Measurements from ENCODE around the gene GABPA.
"Not testable (repeated sequence)": the region's sequence is repeated elsewhere in the genome, so short reads cannot be mapped to it uniquely, and the experiment has no call there.

GABPA gene

GRCh38 chr21:25759573-25759972, 24.8 kb downstream of the GABPA start:
- no peaks in the 10 kb centered on the region for H3K27me3 Mint-ChIP-seq
- no peaks in the 10 kb centered on the region for H3K9me3 Mint-ChIP-seq
- peaks cover 94% of the 10 kb centered on the region for H3K36me3 Mint-ChIP-seq (ENCODE audit: low read depth)
- intact Hi-C loops (cut with micrococcal nuclease): no loop called here
- H3K4me3 Mint-ChIP-seq: no peak overlapping the region
- no peak overlapping the region for H3K27ac Mint-ChIP-seq
- H3K4me1 Mint-ChIP-seq (ENCODE audit: low read depth): no peaks in the 10 kb centered on the region

GRCh38 chr21:25760061-25760460, 25.3 kb downstream of the GABPA start:
- Mint-ChIP-seq H3K4me3 (no peak overlapping the region), H3K27me3 (no peaks in the 10 kb centered on the region), H3K36me3 (ENCODE audit: low read depth) (peaks cover 92% of the 10 kb centered on the region), H3K27ac (no peak overlapping the region), H3K4me1 (ENCODE audit: low read depth) (no peaks in the 10 kb centered on the region), H3K9me3 (no peaks in the 10 kb centered on the region)
- intact Hi-C loops (cut with micrococcal nuclease): no loop called here

GRCh38 chr21:25760677-25761076, 25.9 kb downstream of the GABPA start:
- Mint-ChIP-seq H3K36me3 (ENCODE audit: low read depth) (peaks cover 92% of the 10 kb centered on the region), H3K4me3 (no peak overlapping the region), H3K9me3 (no peaks in the 10 kb centered on the region), H3K4me1 (ENCODE audit: low read depth) (no peaks in the 10 kb centered on the region), H3K27me3 (no peaks in the 10 kb centered on the region), H3K27ac (no peak overlapping the region)
- intact Hi-C loops (cut with micrococcal nuclease): no loop called here

DNA sequence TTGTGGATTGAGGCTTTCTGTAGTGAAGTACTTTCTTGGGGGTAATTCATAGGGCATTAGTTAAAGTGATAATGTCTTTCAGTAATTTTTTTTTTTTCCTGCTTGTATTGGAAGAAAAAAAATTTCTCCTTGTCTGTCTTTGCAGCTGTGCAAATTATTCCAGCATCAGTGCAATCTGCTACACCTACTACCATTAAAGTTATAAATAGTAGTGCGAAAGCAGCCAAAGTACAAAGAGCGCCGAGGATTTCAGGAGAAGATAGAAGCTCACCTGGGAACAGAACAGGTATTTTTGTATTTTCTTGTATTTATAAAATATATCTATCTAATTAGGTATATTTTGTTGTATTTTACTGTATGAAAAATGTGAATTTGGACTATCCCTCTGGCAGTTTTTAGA, 29.3 kb downstream of the GABPA start:
- H3K27me3 Mint-ChIP-seq: no peaks in the 10 kb centered on the region
- H3K27ac Mint-ChIP-seq: no peak overlapping the region
- no peaks in the 10 kb centered on the region for H3K4me1 Mint-ChIP-seq (ENCODE audit: low read depth)
- H3K36me3 Mint-ChIP-seq (ENCODE audit: low read depth): peaks cover 84% of the 10 kb centered on the region
- intact Hi-C loops (cut with micrococcal nuclease): no loop called here
- H3K9me3 Mint-ChIP-seq: no peaks in the 10 kb centered on the region
- no peak overlapping the region for H3K4me3 Mint-ChIP-seq

- peaks cover 59% of the 10 kb centered on the region for H3K36me3 Mint-ChIP-seq (ENCODE audit: low read depth)
- no peak overlapping the region for H3K4me3 Mint-ChIP-seq
- no peak overlapping the region for H3K27ac Mint-ChIP-seq
- intact Hi-C loops (cut with micrococcal nuclease): no loop called here
- no peaks in the 10 kb centered on the region for H3K9me3 Mint-ChIP-seq
- H3K4me1 Mint-ChIP-seq (ENCODE audit: low read depth): no peaks in the 10 kb centered on the region
- H3K27me3 Mint-ChIP-seq: no peaks in the 10 kb centered on the region
Observed at GRCh38 chr21:25767921-25768320, 33.1 kb downstream of the GABPA start.

- intact Hi-C loops (cut with micrococcal nuclease): no loop called here
- Mint-ChIP-seq H3K27me3 (no peaks in the 10 kb centered on the region), H3K4me1 (ENCODE audit: low read depth) (no peaks in the 10 kb centered on the region), H3K4me3 (peak overlapping the region; percentile 13), H3K36me3 (ENCODE audit: low read depth) (peaks cover 15% of the 10 kb centered on the region), H3K27ac (no peak overlapping the region), H3K9me3 (no peaks in the 10 kb centered on the region)
Observed at GRCh38 chr21:25772686-25773085, 37.9 kb downstream of the GABPA start.

- H3K9me3 Mint-ChIP-seq: peaks cover 9% of the 10 kb centered on the region
- no peak overlapping the region for H3K4me3 Mint-ChIP-seq
- peaks cover 1% of the 10 kb centered on the region for H3K36me3 Mint-ChIP-seq (ENCODE audit: low read depth)
- no peaks in the 10 kb centered on the region for H3K4me1 Mint-ChIP-seq (ENCODE audit: low read depth)
- no peaks in the 10 kb centered on the region for H3K27me3 Mint-ChIP-seq
- intact Hi-C loops (cut with micrococcal nuclease): no loop called here
- H3K27ac Mint-ChIP-seq: no peak overlapping the region
Observed at GRCh38 chr21:25776440-25776839, 41.7 kb downstream of the GABPA start.

DNA sequence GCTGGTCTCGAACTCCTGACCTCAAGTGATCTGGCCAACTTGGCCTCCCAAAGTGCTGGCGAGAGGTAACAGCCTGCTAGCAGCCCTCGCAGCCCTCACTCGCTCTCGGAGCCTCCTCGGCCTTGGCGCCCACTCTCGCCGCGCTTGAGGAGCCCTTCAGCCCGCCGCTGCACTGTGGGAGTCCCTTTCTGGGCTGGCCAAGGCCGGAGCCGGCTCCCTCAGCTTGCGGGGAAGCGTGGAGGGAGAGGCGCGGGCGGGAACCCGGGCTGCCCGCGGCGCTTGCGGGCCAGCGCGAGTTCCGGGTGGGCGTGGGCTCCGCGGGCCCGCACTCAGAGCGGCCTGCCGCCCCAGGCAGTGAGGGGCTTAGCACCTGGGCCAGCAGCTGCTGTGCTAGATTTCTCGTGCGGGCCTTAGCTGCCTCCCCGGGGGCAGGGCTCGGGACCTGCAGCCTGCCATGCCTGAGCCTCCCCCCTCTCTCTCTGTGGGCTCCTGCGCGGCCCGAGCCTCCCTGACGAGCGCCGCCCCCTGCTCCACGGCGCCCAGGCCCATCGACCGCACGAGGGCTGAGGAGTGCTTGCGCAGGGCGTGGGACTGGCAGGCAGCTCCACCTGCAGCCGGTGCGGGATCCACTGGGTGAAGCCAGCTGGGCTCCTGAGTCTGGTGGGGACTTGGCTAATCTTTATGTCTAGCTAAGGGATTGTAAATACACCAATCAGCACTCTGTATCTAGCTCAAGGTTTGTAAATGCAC, 43.5 kb downstream of the GABPA start:
- H3K27ac Mint-ChIP-seq; H3K27me3 Mint-ChIP-seq; H3K4me1 Mint-ChIP-seq (ENCODE audit: low read depth); intact Hi-C loops (cut with micrococcal nuclease); H3K4me3 Mint-ChIP-seq; H3K9me3 Mint-ChIP-seq; H3K36me3 Mint-ChIP-seq (ENCODE audit: low read depth): not testable (repeated sequence)

- no peaks in the 10 kb centered on the region for H3K4me1 Mint-ChIP-seq (ENCODE audit: low read depth)
- H3K9me3 Mint-ChIP-seq: no peaks in the 10 kb centered on the region
- peaks cover 13% of the 10 kb centered on the region for H3K27me3 Mint-ChIP-seq
- H3K27ac Mint-ChIP-seq: no peak overlapping the region
- no peak overlapping the region for H3K4me3 Mint-ChIP-seq
- no peaks in the 10 kb centered on the region for H3K36me3 Mint-ChIP-seq (ENCODE audit: low read depth)
- intact Hi-C loops (cut with micrococcal nuclease): no loop called here
Observed at GRCh38 chr21:25788677-25789076, 53.9 kb downstream of the GABPA start.

GRCh38 chr21:25790122-25790877, 55.5 kb downstream of the GABPA start:
- intact Hi-C loops (cut with micrococcal nuclease): no loop called here

GRCh38 chr21:25790878-25791204, 56.1 kb downstream of the GABPA start:
- Mint-ChIP-seq H3K27ac (no peak overlapping the region), H3K4me1 (ENCODE audit: low read depth) (no peaks in the 10 kb centered on the region)
- intact Hi-C loops (cut with micrococcal nuclease): no loop called here

More at GRCh38 chr21:25790122-25790877, 55.5 kb downstream of the GABPA start:
- Mint-ChIP-seq H3K9me3 (no peaks in the 10 kb centered on the region), H3K36me3 (ENCODE audit: low read depth) (no peaks in the 10 kb centered on the region), H3K4me3 (peak overlapping the region; percentile 60), H3K27me3 (peaks cover 10% of the 10 kb centered on the region), H3K4me1 (ENCODE audit: low read depth) (no peaks in the 10 kb centered on the region), H3K27ac (no peak overlapping the region)

DNA sequence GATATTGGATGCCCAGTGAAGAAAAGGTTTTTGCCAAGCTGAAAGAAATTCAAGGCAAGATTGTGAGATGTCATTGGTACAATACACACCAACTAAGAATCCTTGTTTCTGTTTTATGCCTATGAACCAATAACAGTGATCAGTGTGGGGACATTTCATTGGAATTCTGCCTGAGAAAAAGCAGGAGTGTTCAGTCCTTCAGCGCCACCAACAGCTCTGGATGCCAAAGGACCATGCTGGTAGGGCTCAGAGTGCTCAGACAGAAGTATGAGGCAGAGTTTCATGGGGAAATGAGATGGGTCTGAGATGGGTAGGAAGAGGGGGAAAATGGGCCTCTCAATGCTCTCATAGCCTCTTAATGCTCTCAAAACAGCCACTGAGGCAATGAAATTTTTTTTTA, 56.5 kb downstream of the GABPA start:
- H3K36me3 Mint-ChIP-seq (ENCODE audit: low read depth): no peaks in the 10 kb centered on the region
- H3K9me3 Mint-ChIP-seq: no peaks in the 10 kb centered on the region
- intact Hi-C loops (cut with micrococcal nuclease): no loop called here
- no peak overlapping the region for H3K4me3 Mint-ChIP-seq
- no peak overlapping the region for H3K27ac Mint-ChIP-seq
- peaks cover 4% of the 10 kb centered on the region for H3K27me3 Mint-ChIP-seq
- H3K4me1 Mint-ChIP-seq (ENCODE audit: low read depth): no peaks in the 10 kb centered on the region

More at GRCh38 chr21:25790878-25791204, 56.1 kb downstream of the GABPA start:
- Mint-ChIP-seq H3K4me3 (no peak overlapping the region), H3K27me3 (peaks cover 8% of the 10 kb centered on the region), H3K9me3 (no peaks in the 10 kb centered on the region), H3K36me3 (ENCODE audit: low read depth) (no peaks in the 10 kb centered on the region)

DNA sequence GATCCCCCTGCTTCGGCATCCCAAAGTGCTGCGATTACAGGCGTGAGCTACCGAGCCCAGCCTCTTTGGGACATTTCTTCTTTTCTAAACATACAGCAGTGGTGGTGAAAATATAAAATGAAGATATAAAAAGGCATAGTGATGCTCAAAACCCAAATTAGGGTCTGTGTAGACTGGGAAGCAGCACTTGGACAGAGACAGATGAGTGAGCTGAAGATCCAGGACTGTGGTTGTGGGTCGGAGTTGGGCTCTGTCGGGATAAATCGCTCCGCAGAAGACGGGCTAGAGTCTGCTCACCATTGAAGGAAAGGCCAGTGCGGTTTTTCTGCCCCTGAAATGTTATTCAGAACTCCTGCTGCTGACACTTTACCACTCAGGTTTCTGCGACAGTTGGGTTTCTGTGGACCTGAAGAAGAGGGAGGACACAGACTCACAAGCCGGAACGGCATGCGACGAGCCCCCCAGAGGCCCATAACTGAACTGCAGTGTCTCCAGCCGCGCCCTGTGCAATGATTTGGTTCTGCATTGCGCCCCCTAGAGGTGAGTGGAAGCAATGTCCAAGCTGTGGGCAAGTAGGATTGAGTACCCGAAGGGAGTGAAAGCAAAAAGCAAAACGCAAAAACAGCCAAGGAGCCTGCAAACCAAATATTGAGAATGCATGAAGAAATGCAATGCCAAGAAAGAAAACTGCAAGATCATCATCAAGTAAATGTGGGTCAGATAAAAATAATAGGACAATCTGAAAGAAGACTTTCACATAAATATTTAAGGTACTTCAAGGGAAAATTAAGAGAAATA, 66.6 kb downstream of the GABPA start:
- Mint-ChIP-seq H3K36me3 (ENCODE audit: low read depth) (no peaks in the 10 kb centered on the region), H3K4me3 (peak overlapping the region; percentile 25), H3K4me1 (ENCODE audit: low read depth) (peaks cover 9% of the 10 kb centered on the region), H3K27me3 (peaks cover 7% of the 10 kb centered on the region), H3K27ac (no peak overlapping the region), H3K9me3 (no peaks in the 10 kb centered on the region)
- intact Hi-C loops (cut with micrococcal nuclease): loop anchor here (1.0 kb wide), 1 partner anchor 193 kb away; no protein-coding TSS in a partner anchor

DNA sequence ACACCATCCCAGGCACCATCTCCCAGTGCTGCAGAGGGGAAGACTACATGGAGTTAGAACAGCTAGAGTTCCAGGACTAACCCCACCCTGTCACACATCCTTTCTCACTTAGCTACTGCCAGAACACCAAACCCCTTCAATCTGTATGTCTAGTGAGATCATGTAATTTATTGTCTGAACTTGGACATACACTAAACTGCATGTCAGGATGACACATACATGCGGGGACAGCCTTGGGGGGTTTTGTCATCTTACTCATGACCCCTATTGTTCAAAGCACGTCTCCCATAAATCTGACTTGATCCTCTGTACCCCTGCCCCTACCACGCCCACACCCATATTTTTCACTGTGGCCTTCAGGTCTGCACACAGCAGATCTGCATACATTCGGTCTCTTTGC, 71.3 kb downstream of the GABPA start:
- peaks cover 9% of the 10 kb centered on the region for H3K4me1 Mint-ChIP-seq (ENCODE audit: low read depth)
- peaks cover 4% of the 10 kb centered on the region for H3K27me3 Mint-ChIP-seq
- no peak overlapping the region for H3K27ac Mint-ChIP-seq
- no peaks in the 10 kb centered on the region for H3K36me3 Mint-ChIP-seq (ENCODE audit: low read depth)
- H3K4me3 Mint-ChIP-seq: no peak overlapping the region
- intact Hi-C loops (cut with micrococcal nuclease): no loop called here
- no peaks in the 10 kb centered on the region for H3K9me3 Mint-ChIP-seq

Measured in dendritic cell treated with granulocyte-macrophage colony-stimulating factor and Interleukin-4, amounts not matched to agents 40 ng/mL and 50 ng/mL, for 4 days (primary cell).